ENCODE results near the gene C2orf49. TPM values are rescaled to one million over a fixed set of nuclear protein-coding genes. Genes with fewer than 3 reads are reported as not detected.

The C2orf49 gene
- total RNA-seq, 2 experiments from 2014 or later, result 19.3 to 27.8 TPM

DNA sequence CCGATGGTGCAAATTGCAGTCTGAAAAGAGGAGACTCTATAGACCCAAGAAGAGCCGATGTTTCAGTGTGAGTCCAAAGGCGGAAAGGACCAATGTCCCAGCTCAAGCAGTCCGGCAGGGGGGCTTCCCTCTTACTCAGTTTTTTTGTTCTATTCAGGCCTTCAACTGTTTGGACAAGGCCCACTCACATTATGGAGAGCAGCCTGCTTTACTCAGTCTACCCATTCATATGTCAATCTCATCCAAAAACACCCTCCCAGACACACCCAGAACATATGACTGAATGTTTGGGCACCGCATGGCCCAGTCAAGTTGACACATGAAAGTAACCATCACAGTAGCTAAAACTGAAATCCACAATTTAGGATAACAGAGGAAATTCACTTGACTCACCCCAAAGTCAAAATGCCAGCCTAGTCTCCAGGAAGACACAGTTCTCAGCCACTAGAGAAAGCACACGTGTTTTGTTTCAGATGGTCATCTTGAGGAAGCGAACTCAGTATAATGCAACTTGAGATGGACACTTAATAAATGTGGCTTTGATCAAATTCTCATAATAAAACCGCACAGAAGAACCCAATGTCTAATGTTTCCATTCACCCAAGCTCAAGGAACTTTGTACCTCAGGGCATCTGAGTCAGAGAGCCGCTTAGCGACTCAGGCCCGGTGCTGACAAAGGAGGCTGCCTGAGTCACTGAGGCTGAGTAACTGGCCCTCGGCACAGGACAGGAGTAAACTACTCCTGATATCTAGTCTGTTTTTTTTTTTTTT is 59.1 kb downstream of the C2orf49 start:
- intact Hi-C loops (cut with DNase I, micrococcal nuclease), result loop anchor here in 1 of 2 experiments (2.0 to 5.0 kb wide), 5 partner anchors 71 to 796 kb away; partner anchors contain the start of gene MRPS9
- H3K27ac Mint-ChIP-seq, result no peak overlapping the region
- ATAC-seq, result peak; percentile 89
- POLR2A ChIA-PET, result no interaction called here
- CTCF ChIA-PET, result interaction anchor here (0.5 to 1.6 kb wide), 4 partner anchors 16 to 73 kb away, joined by 3 to 5 read pairs (median 4); no protein-coding TSS in a partner anchor
- no peak overlapping the region for H3K4me3 Mint-ChIP-seq
- peaks cover 13% of the 10 kb centered on the region for H3K4me1 Mint-ChIP-seq
- peak; percentile 82 for DNase-seq
- H3K27me3 Mint-ChIP-seq, result peaks cover 10% of the 10 kb centered on the region
- no peaks in the 10 kb centered on the region for H3K36me3 Mint-ChIP-seq (ENCODE audit: low read depth)
- no peaks in the 10 kb centered on the region for H3K9me3 Mint-ChIP-seq (ENCODE audit: low read depth)

DNA sequence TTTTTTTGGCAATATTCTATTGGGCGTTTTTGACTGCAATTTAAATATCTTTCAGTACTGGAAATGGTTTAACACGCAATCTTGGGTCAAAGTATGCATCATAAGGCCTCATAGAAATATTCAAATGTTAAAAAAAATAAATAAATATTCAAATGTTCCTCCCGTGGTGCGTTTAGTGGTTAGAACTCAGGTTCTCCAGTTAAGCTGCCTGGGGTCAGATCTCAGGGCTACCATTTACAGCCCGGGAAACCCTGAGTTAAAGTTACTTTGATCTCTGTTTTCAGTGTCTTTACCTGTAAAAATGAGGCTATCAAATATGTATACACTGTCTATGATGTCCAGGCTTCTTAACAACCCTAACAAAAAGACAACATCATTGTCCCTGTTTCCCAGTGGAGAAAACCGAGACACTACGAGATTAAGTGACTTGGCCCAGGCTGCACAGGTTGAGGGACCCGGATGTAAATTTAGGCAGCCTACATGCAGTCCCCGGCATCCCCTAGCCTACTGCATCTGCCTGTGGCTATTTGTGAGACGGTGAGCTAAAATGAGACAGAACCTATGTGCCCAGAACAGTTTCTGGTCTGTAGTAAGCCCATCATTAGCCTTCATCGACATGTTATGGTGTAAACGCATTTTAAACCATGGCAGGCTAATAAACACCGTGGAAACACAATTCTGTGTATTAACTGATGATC is 59.8 kb downstream of the C2orf49 start:
- Mint-ChIP-seq H3K4me1 (peaks cover 13% of the 10 kb centered on the region), H3K36me3 (ENCODE audit: low read depth) (no peaks in the 10 kb centered on the region), H3K9me3 (ENCODE audit: low read depth) (no peaks in the 10 kb centered on the region), H3K4me3 (peak overlapping the region; percentile 36), H3K27ac (no peak overlapping the region), H3K27me3 (peaks cover 10% of the 10 kb centered on the region)
- ChIA-PET POLR2A (no interaction called here), CTCF (interaction anchor here (1.5 kb wide), 1 partner anchor 21 kb away, joined by 5 read pairs; no protein-coding TSS in a partner anchor)
- intact Hi-C loops (cut with DNase I, micrococcal nuclease), result loop anchor here in 1 of 2 experiments (2.0 to 5.0 kb wide), 5 partner anchors 70 to 796 kb away; partner anchors contain the start of gene MRPS9
- ATAC-seq, result no peak
- no peak for DNase-seq

DNA sequence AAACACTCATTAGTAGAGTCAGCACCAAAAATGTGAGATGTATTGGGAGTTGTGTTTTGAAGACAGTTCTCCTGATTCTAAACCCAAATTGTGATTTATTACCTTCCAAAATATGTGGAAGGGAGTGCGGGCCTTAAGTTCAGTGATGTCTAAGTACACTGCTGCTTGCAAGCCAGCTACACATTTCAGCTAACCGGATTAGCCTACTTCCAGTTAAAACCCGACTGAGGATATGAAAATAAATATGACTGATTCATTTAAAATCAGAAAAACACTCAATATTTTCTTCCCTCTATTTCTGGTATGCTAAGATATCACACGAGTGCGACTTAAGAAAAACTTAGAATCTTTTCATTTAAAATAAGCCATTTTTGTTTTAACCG is 60.6 kb downstream of the C2orf49 start:
- ChIA-PET POLR2A (no interaction called here), CTCF (interaction anchor here (0.6 to 1.5 kb wide), 6 partner anchors 8 to 124 kb away, joined by 3 to 8 read pairs (median 4); no protein-coding TSS in a partner anchor)
- Mint-ChIP-seq H3K36me3 (ENCODE audit: low read depth) (no peaks in the 10 kb centered on the region), H3K9me3 (ENCODE audit: low read depth) (no peaks in the 10 kb centered on the region), H3K27ac (peak overlapping the region; percentile 65), H3K4me3 (peak overlapping the region; percentile 74), H3K27me3 (peaks cover 10% of the 10 kb centered on the region), H3K4me1 (peaks cover 13% of the 10 kb centered on the region)
- DNase-seq (no peak), ATAC-seq (no peak)
- intact Hi-C loops (cut with DNase I, micrococcal nuclease), result loop anchor here in 1 of 2 experiments (1.0 to 5.0 kb wide), 6 partner anchors 28 to 795 kb away; partner anchors contain the start of gene MRPS9

DNA sequence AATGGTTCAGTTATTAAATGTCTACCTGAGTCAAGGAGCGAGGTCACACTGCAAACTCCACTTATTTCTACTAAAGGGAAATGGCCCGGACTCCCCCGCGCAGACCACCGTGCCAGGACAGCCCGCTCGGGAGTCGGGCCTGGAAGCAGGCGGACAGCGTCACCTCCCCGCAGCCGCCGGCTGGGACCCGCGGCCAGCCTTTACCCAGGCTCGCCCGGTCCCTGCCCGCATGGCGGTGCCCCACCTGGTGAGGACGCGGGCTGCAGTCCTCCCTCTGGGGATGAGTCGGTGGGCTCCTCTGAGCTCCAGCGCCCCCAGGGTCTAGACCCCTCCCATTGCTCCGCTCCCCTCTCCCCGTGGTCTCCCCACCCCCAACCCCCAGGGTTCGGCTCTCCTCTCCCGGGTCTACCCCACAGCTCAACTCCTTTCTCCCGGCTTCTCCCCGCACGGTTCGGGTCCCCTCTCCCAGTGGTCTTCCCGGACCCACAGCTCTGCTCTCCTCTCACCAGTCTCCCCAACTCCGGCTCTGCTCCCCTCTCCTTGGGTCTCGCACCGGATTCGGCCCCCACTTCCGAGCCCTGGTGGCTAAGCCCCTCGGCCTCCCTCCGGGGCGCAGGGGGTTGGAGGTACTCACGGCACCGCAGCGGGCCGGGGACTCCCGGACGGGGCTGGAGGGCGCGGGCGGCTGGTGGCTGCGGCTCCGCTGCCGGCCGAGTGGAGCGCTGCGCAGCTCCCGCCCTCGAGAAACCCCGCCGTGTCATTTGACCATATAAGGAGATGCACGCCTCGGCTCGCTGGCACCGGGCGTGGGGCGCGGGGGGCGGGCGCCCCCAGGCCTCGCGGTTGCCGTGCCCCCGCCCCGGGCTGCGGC is 61.2 kb downstream of the C2orf49 start, which contains the start of gene FHL2:
Gene FHL2 (minus strand): TSS at position 716 of the 871 bp plus-strand sequence. CDS start 12,535 bp downstream, outside the sequence.
- POLR2A ChIA-PET, result no interaction called here
- CTCF ChIA-PET, result interaction anchor here (0.6 to 1.5 kb wide), 8 partner anchors 9 to 126 kb away, joined by 3 to 8 read pairs (median 4); no protein-coding TSS in a partner anchor
- peak; percentile 93 for ATAC-seq
- Mint-ChIP-seq H3K36me3 (ENCODE audit: low read depth) (no peaks in the 10 kb centered on the region), H3K4me1 (peaks cover 13% of the 10 kb centered on the region), H3K27me3 (peaks cover 10% of the 10 kb centered on the region), H3K27ac (peak within 1 kb of the TSS; percentile 65), H3K4me3 (peak within 1 kb of the TSS; percentile 74), H3K9me3 (ENCODE audit: low read depth) (no peaks in the 10 kb centered on the region)
- intact Hi-C loops (cut with DNase I, micrococcal nuclease), result loop anchor here in 1 of 2 experiments (1.0 to 5.0 kb wide), 6 partner anchors 28 to 689 kb away; partner anchors contain the start of genes C2orf49 and MRPS9
- peak; percentile 86 for DNase-seq

Other genes starting within 250 kb of the C2orf49 start
- not detected for gene GPR45, start 95.8 kb upstream of the C2orf49 start, total RNA-seq
- 10 to 100 TPM; 20.0 to 20.6 TPM for gene TGFBRAP1, start 7.8 kb upstream of the C2orf49 start, total RNA-seq
- 1 to 10 TPM; 3.9 to 4.7 TPM for gene FHL2, start 61.5 kb downstream of the C2orf49 start, total RNA-seq

Measured in activated CD4-positive, alpha-beta T cell treated with anti-CD3 and anti-CD28 coated beads for 36 hours (primary cell).